GM13977 (cell line): Measurements from ENCODE around the gene CLDND1.

Source experiments
- DNase-seq: peaks from one replicate; pipeline ENCODE4 v3.0.0; 2012; ENCODE audit warnings: low spot score
- CTCF ChIP-seq: IDR thresholded peaks from 2 replicates; pipeline ENCODE4 v1.5.1; 2012; ENCODE audit warnings: mild to moderate bottlenecking, control low read depth; ENCODE audit not compliant: insufficient read depth; ENCODE audit errors: extremely low read depth, missing control alignments
- in situ Hi-C: fragments of 300-500 bp; cut with MboI; formaldehyde crosslinking; loops from one replicate; pipeline ENCODE4 v1.12.0; 2022; ENCODE audit warnings: low sequenced_read_pairs, low pct_unique_long_range_greater_than_20kb, mixed read lengths, inconsistent platforms; ENCODE audit not compliant: unreplicated experiment

The CLDND1 gene

GRCh38 chr3:98540346-98540745 is 17.6 kb upstream of the CLDND1 start:
- no peak for TF ChIP-seq CTCF
- DNase-seq: no peak
- in situ Hi-C loops: no loop called here

- in situ Hi-C loops: no loop called here
- no peak for TF ChIP-seq CTCF
- DNase-seq: peak; percentile 40
Observed at GRCh38 chr3:98536456-98537017, 13.8 kb upstream of the CLDND1 start.

GRCh38 chr3:98534734-98535133 is 12.0 kb upstream of the CLDND1 start:
- in situ Hi-C loops: no loop called here
- no peak for DNase-seq
- TF ChIP-seq CTCF: no peak

GRCh38 chr3:98534168-98534567 is 11.5 kb upstream of the CLDND1 start:
- in situ Hi-C loops: no loop called here
- no peak for TF ChIP-seq CTCF
- no peak for DNase-seq

GRCh38 chr3:98532709-98533571 is 10.2 kb upstream of the CLDND1 start:
- in situ Hi-C loops: no loop called here
- no peak for DNase-seq
- no peak for TF ChIP-seq CTCF

GRCh38 chr3:98532275-98532637 is 9.6 kb upstream of the CLDND1 start:
- TF ChIP-seq CTCF: no peak
- in situ Hi-C loops: no loop called here
- DNase-seq: no peak
